CD14-positive monocyte (primary cell): ENCODE measurements around the gene EIF3K. TPM values are rescaled to one million over a fixed set of nuclear protein-coding genes. Genes with fewer than 3 reads are reported as not detected.

Source experiments
- DNase-seq, 3 donors: peaks; one replicate each; pipeline ENCODE4 v3.0.0-alpha.2; 2011 to 2022
- H2AFZ ChIP-seq: 2 replicates; pipeline ENCODE4 v1.6.0; 2012; ENCODE audit warnings: mild to moderate bottlenecking, low read depth, low read length, inconsistent platforms; ENCODE audit not compliant: insufficient read depth, poor library complexity, severe bottlenecking
- H3K27ac ChIP-seq, 2 donors: 1 replicate in 1 of 2; 2 replicates in 1 of 2; pipeline ENCODE4 v1.5.1; 2012 to 2013; ENCODE audit warnings: low read length in 2 of 2, control low read depth in 1 of 2, inconsistent platforms in 1 of 2, low read depth in 1 of 2, mild to moderate bottlenecking in 1 of 2
- H3K27me3 ChIP-seq, 2 donors: one replicate each; pipeline versions ENCODE4 v1.6.0 to v1.6.1; 2011 to 2013; ENCODE audit warnings: low read length in 2 of 2; ENCODE audit not compliant: control insufficient read depth in 2 of 2, insufficient read depth in 2 of 2
- H3K36me3 ChIP-seq, 2 donors: replicated peaks in 1 of 2; 1 replicate in 1 of 2; 2 replicates in 1 of 2; pipeline versions ENCODE4 v1.5.1 to v1.6.1; 2012 to 2013; ENCODE audit warnings: low read length in 2 of 2, control low read depth in 1 of 2, inconsistent platforms in 1 of 2, mild to moderate bottlenecking in 1 of 2; ENCODE audit not compliant: insufficient read depth in 2 of 2, control insufficient read depth in 1 of 2
- H3K4me1 ChIP-seq, 2 donors: 1 replicate in 1 of 2; 2 replicates in 1 of 2; pipeline versions ENCODE4 v1.5.1 to v1.6.1; 2012 to 2013; ENCODE audit warnings: low read length in 2 of 2, control low read depth in 1 of 2, inconsistent platforms in 1 of 2, mild to moderate bottlenecking in 1 of 2, moderate library complexity in 1 of 2; ENCODE audit not compliant: insufficient read depth in 2 of 2, control insufficient read depth in 1 of 2
- H3K4me2 ChIP-seq: replicated peaks from 2 replicates; pipeline ENCODE3; 2012; ENCODE audit warnings: low read length, moderate library complexity, mild to moderate bottlenecking; ENCODE audit not compliant: poor library complexity, severe bottlenecking; ENCODE audit errors: extremely low read depth
- H3K4me3 ChIP-seq, 3 experiments: fragments of 200-600 bp in 1 of 3; sonication (generic) in 1 of 3; replicated peaks in 1 of 3; 1 replicate in 2 of 3; 2 replicates in 1 of 3; pipeline ENCODE4 v1.5.1; 2011 to 2013; ENCODE audit warnings: low read length in 3 of 3, mild to moderate bottlenecking in 3 of 3, control low read depth in 2 of 3, low read depth in 2 of 3, inconsistent platforms in 1 of 3, moderate library complexity in 1 of 3
- H3K79me2 ChIP-seq: 2 replicates; pipeline ENCODE4 v1.6.0; 2012; ENCODE audit warnings: mild to moderate bottlenecking, control low read depth, inconsistent platforms, low read length, moderate library complexity; ENCODE audit not compliant: insufficient read depth
- H3K9ac ChIP-seq: 2 replicates; pipeline ENCODE4 v1.6.0; 2017; ENCODE audit warnings: low read length, mild to moderate bottlenecking; ENCODE audit not compliant: insufficient read depth, poor library complexity, severe bottlenecking
- H3K9me3 ChIP-seq, 2 donors: replicated peaks in 1 of 2; 1 replicate in 1 of 2; 2 replicates in 1 of 2; pipeline versions ENCODE4 v1.5.1 to v1.6.1; 2012 to 2013; ENCODE audit warnings: low read length in 2 of 2, control low read depth in 1 of 2; ENCODE audit not compliant: control insufficient read depth in 1 of 2, insufficient read depth in 1 of 2
- H4K20me1 ChIP-seq: 2 replicates; pipeline ENCODE4 v1.6.0; 2012; ENCODE audit warnings: mild to moderate bottlenecking, low read length, control low read depth, moderate library complexity; ENCODE audit not compliant: insufficient read depth
- H3K27ac Mint-ChIP-seq, 7 donors: one replicate each; pipeline ENCODE4 v1.8.0; 2020; ENCODE audit warnings: mild to moderate bottlenecking in 7 of 7, mixed read lengths in 7 of 7, moderate library complexity in 6 of 7, inconsistent platforms in 2 of 7
- H3K27me3 Mint-ChIP-seq, 3 donors: one replicate each; pipeline ENCODE4 v1.8.0; 2021 to 2022; ENCODE audit warnings: low read depth in 3 of 3, mild to moderate bottlenecking in 3 of 3, mixed read lengths in 3 of 3, moderate library complexity in 3 of 3, inconsistent platforms in 1 of 3
- H3K36me3 Mint-ChIP-seq, 2 donors: one replicate each; pipeline ENCODE4 v1.8.0; 2020; ENCODE audit warnings: mixed read lengths in 2 of 2, inconsistent platforms in 1 of 2, mild to moderate bottlenecking in 1 of 2
- H3K4me1 Mint-ChIP-seq: one replicate; pipeline ENCODE4 v1.8.0; 2020; ENCODE audit warnings: mild to moderate bottlenecking, mixed read lengths
- H3K4me3 Mint-ChIP-seq, 2 donors: one replicate each; pipeline ENCODE4 v1.8.0; 2020; ENCODE audit warnings: mild to moderate bottlenecking in 2 of 2, mixed read lengths in 2 of 2, moderate library complexity in 1 of 2
- H3K9me3 Mint-ChIP-seq, 7 donors: one replicate each; pipeline ENCODE4 v1.8.0; 2020 to 2022; ENCODE audit warnings: mixed read lengths in 7 of 7, mild to moderate bottlenecking in 6 of 7, moderate library complexity in 6 of 7, inconsistent platforms in 2 of 7
- CTCF ChIP-seq: fragments of 200-600 bp; IDR thresholded peaks from one replicate; pipeline ENCODE4 v1.8.0; 2022; ENCODE audit warnings: antibody characterized with exemption, mild to moderate bottlenecking
- WGBS: methylation state at CpG from one replicate; pipeline ENCODE4 v1.1.5; 2013; ENCODE audit warnings: missing lambda C conversion rate; ENCODE audit not compliant: insufficient coverage; 5-methylcytosine and 5-hydroxymethylcytosine counted together
- intact Hi-C, 2 donors: fragments of 100-400 bp; cut with micrococcal nuclease; formaldehyde crosslinking; loops; one replicate each; pipeline versions ENCODE4 v1.15.0 to v1.15.1; 2023
- polyA minus RNA-seq: library from RNA; depleted of rRNA, polyadenylated mRNA; stranded (reverse); fragments of >200 nt; gene quantifications from 2 replicates; pipeline ENCODE4 v1.2.3, GENCODE V29; 2012
- polyA plus RNA-seq, 3 donors: library from polyadenylated mRNA; depleted of rRNA in 1 of 3; unstranded in 2 of 3; stranded (reverse) in 1 of 3; fragments of 300-500 nt in 2 of 3; fragments of >200 nt in 1 of 3; fragmentation: Illumina TruSeq in 2 of 3; gene quantifications; 1 replicate in 2 of 3; 2 replicates in 1 of 3; pipeline ENCODE4 v1.2.3, GENCODE V29; 2012 to 2021
- total RNA-seq, 12 experiments: library from RNA in 1 of 12; stranded (reverse) in 1 of 12; fragments of 120-200 nt in 1 of 12; gene quantifications; one replicate each; pipeline ENCODE4 v1.2.4 and lab custom pipeline; 2013 to 2026; ENCODE audit warnings: mixed read lengths in 6 of 12, inconsistent platforms in 1 of 12

Gene EIF3K, protein sequence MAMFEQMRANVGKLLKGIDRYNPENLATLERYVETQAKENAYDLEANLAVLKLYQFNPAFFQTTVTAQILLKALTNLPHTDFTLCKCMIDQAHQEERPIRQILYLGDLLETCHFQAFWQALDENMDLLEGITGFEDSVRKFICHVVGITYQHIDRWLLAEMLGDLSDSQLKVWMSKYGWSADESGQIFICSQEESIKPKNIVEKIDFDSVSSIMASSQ
- 388 TPM for total RNA-seq (2013)
- polyA plus RNA-seq (1,000 to 10,000 TPM in 1 of 3 donors, 100 to 1,000 TPM in 2; 326 to 1,088 (median 381) TPM), polyA minus RNA-seq (129 and 302 TPM in 2 replicates), total RNA-seq (lab: John Stamatoyannopoulos, UW) (47.8 to 148 (median 120) reads per million in 11 experiments)

GRCh38 chr19:38618590-38619360, at the start of gene EIF3K:
TSS of gene EIF3K (plus strand) at chr19:38619188. CDS start at chr19:38619269, 81 bp downstream.
- Histone ChIP-seq H3K79me2 (peaks cover 71% of the 10 kb centered on the region), H3K4me1 (peaks cover 35 to 44% of the 10 kb centered on the region in 2 donors), H3K4me3 (peak within 1 kb of the TSS; percentile 87 to 100 (median 99)), H3K9ac (peak within 1 kb of the TSS; percentile 94), H3K36me3 (peaks cover 31 to 38% of the 10 kb centered on the region in 2 donors), H3K27me3 (no peaks in the 10 kb centered on the region), H4K20me1 (peaks cover 3% of the 10 kb centered on the region), H3K9me3 (no peaks in the 10 kb centered on the region), H3K4me2 (peak within 1 kb of the TSS; percentile 99), H2AFZ (peak within 1 kb of the TSS; percentile 99), H3K27ac (peak within 1 kb of the TSS; percentile 83 to 97)
- H3K36me3 Mint-ChIP-seq = peaks cover 26 to 51% of the 10 kb centered on the region in 2 donors
- no peak for TF ChIP-seq CTCF
- peak within 1 kb of the TSS; percentile 99 to 100 for H3K4me3 Mint-ChIP-seq
- H3K4me1 Mint-ChIP-seq = peaks cover 31% of the 10 kb centered on the region
- peak; percentile 99 to 100 (median 99) for DNase-seq
- intact Hi-C loops = loop anchor here (2.0 to 5.0 kb wide), 3 partner anchors 201 to 301 kb away; partner anchors contain the start of genes KCNK6 (in 1 of the 2) and YIF1B (in 1 of the 2)
- no peaks in the 10 kb centered on the region for H3K9me3 Mint-ChIP-seq
- 2% methylated on average over 64 of the region's 64 CpGs for WGBS
- peaks cover 0 to 2% (median 1%) of the 10 kb centered on the region in 3 donors for H3K27me3 Mint-ChIP-seq
- peak within 1 kb of the TSS; percentile 97 to 100 (median 99) for H3K27ac Mint-ChIP-seq

DNA sequence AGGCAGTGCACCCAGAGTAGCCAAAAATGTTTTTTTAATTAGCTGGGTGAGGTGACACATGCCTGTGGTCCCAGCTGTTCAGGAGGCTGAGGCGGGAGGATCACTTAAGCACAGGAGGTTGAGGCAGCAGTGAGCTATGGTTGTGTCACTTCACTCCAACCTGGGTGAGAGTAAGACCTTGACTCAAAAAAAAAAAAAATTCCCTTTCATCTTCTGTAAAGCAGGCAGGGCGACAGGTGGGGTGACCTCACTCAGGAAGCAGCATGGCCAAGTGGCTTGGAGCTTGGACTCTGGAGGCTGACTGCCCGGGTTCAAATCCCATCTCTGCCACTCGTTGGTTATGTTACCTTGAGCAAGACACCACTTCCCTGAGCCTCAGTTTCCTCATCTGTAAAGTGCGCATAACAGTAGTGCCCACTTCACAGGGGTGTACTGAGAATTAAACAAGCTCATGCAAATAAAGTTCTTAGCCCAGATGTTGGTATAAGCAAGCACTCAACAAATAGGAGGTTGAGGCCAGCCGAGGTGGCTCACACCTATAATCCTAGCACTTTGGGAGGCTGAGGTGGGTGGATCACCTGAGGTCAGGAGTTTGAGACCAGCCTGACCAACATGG, 49.5 kb upstream of the EIF3K start:
- peaks cover 8 to 13% of the 10 kb centered on the region in 2 donors for H3K4me1 ChIP-seq
- H3K4me3 Mint-ChIP-seq = no peak overlapping the region
- peaks cover 0 to 8% (median 2%) of the 10 kb centered on the region in 7 donors for H3K9me3 Mint-ChIP-seq
- no peak overlapping the region for H2AFZ ChIP-seq
- no peaks in the 10 kb centered on the region for H3K79me2 ChIP-seq
- no peak for TF ChIP-seq CTCF
- H3K9me3 ChIP-seq = no peaks in the 10 kb centered on the region
- 92% methylated on average over 2 of the region's 6 CpGs for WGBS
- H3K4me2 ChIP-seq = no peak overlapping the region
- no peak overlapping the region for H3K9ac ChIP-seq
- peaks cover 8% of the 10 kb centered on the region for H3K4me1 Mint-ChIP-seq
- no peak overlapping the region for H3K27ac ChIP-seq
- intact Hi-C loops = no loop called here
- no peak overlapping the region for H3K27ac Mint-ChIP-seq
- H3K36me3 ChIP-seq = no peaks in the 10 kb centered on the region
- H4K20me1 ChIP-seq = no peaks in the 10 kb centered on the region
- peaks cover 9 to 37% (median 27%) of the 10 kb centered on the region in 3 donors for H3K27me3 Mint-ChIP-seq
- no peak overlapping the region for H3K4me3 ChIP-seq
- H3K27me3 ChIP-seq = peaks cover 0 to 16% of the 10 kb centered on the region in 2 donors
- no peaks in the 10 kb centered on the region for H3K36me3 Mint-ChIP-seq
- no peak for DNase-seq
